ENCODE results near the gene PACSIN3.

Gene PACSIN3

GRCh38 chr11:47152126-47152952, 33.9 kb downstream of the PACSIN3 start:
- DNase-seq, result no peak

GRCh38 chr11:47149782-47150181, 36.5 kb downstream of the PACSIN3 start:
- no peak for DNase-seq

GRCh38 chr11:47148903-47149531, 37.2 kb downstream of the PACSIN3 start:
- DNase-seq, result peak; percentile 78

- DNase-seq, result no peak
Observed at GRCh38 chr11:47148270-47148669, 38.0 kb downstream of the PACSIN3 start.

GRCh38 chr11:47147681-47148080, 38.6 kb downstream of the PACSIN3 start:
- no peak for DNase-seq

GRCh38 chr11:47147250-47147649, 39.0 kb downstream of the PACSIN3 start:
- DNase-seq, result no peak

- no peak for DNase-seq
Observed at GRCh38 chr11:47144541-47144940, 41.7 kb downstream of the PACSIN3 start.

GRCh38 chr11:47143322-47143721, 42.9 kb downstream of the PACSIN3 start:
- no peak for DNase-seq

GRCh38 chr11:47139878-47140277, 46.4 kb downstream of the PACSIN3 start:
- DNase-seq, result no peak

GRCh38 chr11:47137476-47137875, 48.8 kb downstream of the PACSIN3 start:
- DNase-seq, result peak; percentile 85

- DNase-seq, result no peak
Observed at GRCh38 chr11:47136921-47137320, 49.3 kb downstream of the PACSIN3 start.

GRCh38 chr11:47136327-47136726, 49.9 kb downstream of the PACSIN3 start:
- no peak for DNase-seq

GRCh38 chr11:47132981-47133380, 53.3 kb downstream of the PACSIN3 start:
- no peak for DNase-seq

GRCh38 chr11:47132490-47132889, 53.7 kb downstream of the PACSIN3 start:
- no peak for DNase-seq

- DNase-seq, result no peak
Observed at GRCh38 chr11:47131136-47131535, 55.1 kb downstream of the PACSIN3 start.

- peak; percentile 27 for DNase-seq
Observed at GRCh38 chr11:47130543-47130942, 55.7 kb downstream of the PACSIN3 start.

All from DMS79 treated with DMSO at 0.1 percent for 48 hours (cell line).